Measurements from ENCODE around the gene LTBP3. TPM values are rescaled to one million over a fixed set of nuclear protein-coding genes. Genes with fewer than 3 reads are reported as not detected.
A peak's percentile ranks its signal among the peaks of the same experiment; 100 is the strongest.

The LTBP3 gene
- total RNA-seq, 1 donor from 2014 or later: 25.0 TPM

GRCh38 chr11:65578667-65579066 lies 20.5 kb upstream of the LTBP3 start:
- CTCF ChIA-PET: interaction anchor here (0.9 to 1.1 kb wide), 2 partner anchors 9 to 201 kb away, joined by 3 read pairs; no protein-coding TSS in a partner anchor
- intact Hi-C loops (cut with micrococcal nuclease): no loop called here
- H3K4me3 Mint-ChIP-seq: peak overlapping the region; percentile 44
- POLR2A ChIA-PET: interaction anchor here (0.9 to 4.4 kb wide), 4 partner anchors 8 to 36 kb away, joined by 3 to 239 read pairs (median 32); partner anchors contain the start of genes KCNK7, MAP3K11, PCNX3 and ZNRD2
- peaks cover 49% of the 10 kb centered on the region for H3K36me3 Mint-ChIP-seq (ENCODE audit: low read depth)
- no peak for ATAC-seq (ENCODE audit: low read depth)
- H3K27me3 Mint-ChIP-seq: no peaks in the 10 kb centered on the region
- H3K27ac Mint-ChIP-seq: peak overlapping the region; percentile 80
- no peaks in the 10 kb centered on the region for H3K9me3 Mint-ChIP-seq
- DNase-seq: no peak
- TF ChIP-seq, protein P1, sequence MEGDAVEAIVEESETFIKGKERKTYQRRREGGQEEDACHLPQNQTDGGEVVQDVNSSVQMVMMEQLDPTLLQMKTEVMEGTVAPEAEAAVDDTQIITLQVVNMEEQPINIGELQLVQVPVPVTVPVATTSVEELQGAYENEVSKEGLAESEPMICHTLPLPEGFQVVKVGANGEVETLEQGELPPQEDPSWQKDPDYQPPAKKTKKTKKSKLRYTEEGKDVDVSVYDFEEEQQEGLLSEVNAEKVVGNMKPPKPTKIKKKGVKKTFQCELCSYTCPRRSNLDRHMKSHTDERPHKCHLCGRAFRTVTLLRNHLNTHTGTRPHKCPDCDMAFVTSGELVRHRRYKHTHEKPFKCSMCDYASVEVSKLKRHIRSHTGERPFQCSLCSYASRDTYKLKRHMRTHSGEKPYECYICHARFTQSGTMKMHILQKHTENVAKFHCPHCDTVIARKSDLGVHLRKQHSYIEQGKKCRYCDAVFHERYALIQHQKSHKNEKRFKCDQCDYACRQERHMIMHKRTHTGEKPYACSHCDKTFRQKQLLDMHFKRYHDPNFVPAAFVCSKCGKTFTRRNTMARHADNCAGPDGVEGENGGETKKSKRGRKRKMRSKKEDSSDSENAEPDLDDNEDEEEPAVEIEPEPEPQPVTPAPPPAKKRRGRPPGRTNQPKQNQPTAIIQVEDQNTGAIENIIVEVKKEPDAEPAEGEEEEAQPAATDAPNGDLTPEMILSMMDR (IDR thresholded peaks at IDR 0.05): no peak
- H3K4me1 Mint-ChIP-seq: peaks cover 41% of the 10 kb centered on the region

DNA sequence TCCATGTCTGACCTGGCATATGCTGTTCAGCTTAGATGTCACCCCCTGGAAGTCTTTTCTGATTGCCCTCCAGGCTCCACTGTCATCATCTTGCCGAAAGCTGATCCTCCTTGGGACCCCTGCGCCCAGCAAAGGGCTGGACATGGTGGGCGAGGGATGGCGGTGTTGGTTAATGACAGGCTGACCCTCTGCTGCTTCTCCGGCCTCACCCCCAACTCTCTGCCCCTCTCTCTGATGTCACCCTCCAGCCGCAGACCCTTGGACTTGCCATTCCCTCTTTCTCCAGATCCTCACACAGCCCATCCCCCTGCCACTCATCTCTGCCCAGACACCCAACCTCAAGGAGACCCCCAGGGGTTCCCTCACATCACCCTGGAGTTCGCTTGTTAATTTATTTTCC lies 20.0 kb upstream of the LTBP3 start:
- ChIA-PET POLR2A (interaction anchor here (1.4 to 4.4 kb wide), 5 partner anchors 12 to 61 kb away, joined by 7 to 239 read pairs (median 30); partner anchors contain the start of genes KCNK7, MAP3K11 and PCNX3), CTCF (interaction anchor here (0.9 to 3.6 kb wide), 2 partner anchors 11 to 200 kb away, joined by 3 to 45 read pairs; no protein-coding TSS in a partner anchor)
- TF ChIP-seq, protein P1 (IDR thresholded peaks at IDR 0.05): no peak
- intact Hi-C loops (cut with micrococcal nuclease): no loop called here
- H3K4me1 Mint-ChIP-seq: peaks cover 45% of the 10 kb centered on the region
- peaks cover 46% of the 10 kb centered on the region for H3K36me3 Mint-ChIP-seq (ENCODE audit: low read depth)
- peak overlapping the region; percentile 44 for H3K4me3 Mint-ChIP-seq
- no peaks in the 10 kb centered on the region for H3K9me3 Mint-ChIP-seq
- H3K27me3 Mint-ChIP-seq: no peaks in the 10 kb centered on the region
- peak overlapping the region; percentile 80 for H3K27ac Mint-ChIP-seq
- ATAC-seq (ENCODE audit: low read depth): no peak
- no peak for DNase-seq

GRCh38 chr11:65577756-65578109 lies 19.6 kb upstream of the LTBP3 start:
- Mint-ChIP-seq H3K36me3 (ENCODE audit: low read depth) (peaks cover 42% of the 10 kb centered on the region), H3K9me3 (no peaks in the 10 kb centered on the region), H3K4me3 (peak overlapping the region; percentile 71), H3K27me3 (no peaks in the 10 kb centered on the region), H3K4me1 (peaks cover 47% of the 10 kb centered on the region), H3K27ac (peak overlapping the region; percentile 80)
- intact Hi-C loops (cut with micrococcal nuclease): no loop called here
- DNase-seq (no peak), ATAC-seq (ENCODE audit: low read depth) (no peak)
- TF ChIP-seq, protein P1 (IDR thresholded peaks at IDR 0.05): no peak
- ChIA-PET CTCF (interaction anchor here (0.9 to 3.6 kb wide), 3 partner anchors 11 to 200 kb away, joined by 3 to 45 read pairs (median 31); no protein-coding TSS in a partner anchor), POLR2A (interaction anchor here (0.9 to 4.4 kb wide), 9 partner anchors 12 to 316 kb away, joined by 3 to 239 read pairs (median 10); partner anchors contain the start of genes KCNK7, MALAT1, MAP3K11 and PCNX3)

- peak overlapping the region; percentile 87 for H3K4me3 Mint-ChIP-seq
- ATAC-seq (ENCODE audit: low read depth) (peak; percentile 19), DNase-seq (peak; percentile 62)
- H3K27ac Mint-ChIP-seq: peak overlapping the region; percentile 89
- intact Hi-C loops (cut with micrococcal nuclease): no loop called here
- peaks cover 38% of the 10 kb centered on the region for H3K36me3 Mint-ChIP-seq (ENCODE audit: low read depth)
- CTCF ChIA-PET: interaction anchor here (1.1 to 3.6 kb wide), 3 partner anchors 9 to 16 kb away, joined by 6 to 45 read pairs (median 31); no protein-coding TSS in a partner anchor
- H3K27me3 Mint-ChIP-seq: no peaks in the 10 kb centered on the region
- peaks cover 50% of the 10 kb centered on the region for H3K4me1 Mint-ChIP-seq
- H3K9me3 Mint-ChIP-seq: no peaks in the 10 kb centered on the region
- POLR2A ChIA-PET: interaction anchor here (0.6 to 4.4 kb wide), 20 partner anchors 11 to 1278 kb away, joined by 3 to 239 read pairs (median 5); partner anchors contain the start of genes KCNK7, MALAT1, MAP3K11 and PCNX3
- TF ChIP-seq, protein P1 (IDR thresholded peaks at IDR 0.05): no peak
Measured at GRCh38 chr11:65576867-65577755, 19.0 kb upstream of the LTBP3 start.

Data from activated B cell treated with CpG ODN at 0.5 μM for 24 hours (primary cell).